NCI-H460 (cell line): ENCODE results near the gene HELZ2. TPM values are rescaled to one million over a fixed set of nuclear protein-coding genes. Genes with fewer than 3 reads are reported as not detected.
A peak's percentile ranks its signal among the peaks of the same experiment; 100 is the strongest.

ENCODE experiments used
- DNase-seq: peaks from one replicate; pipeline ENCODE4 v3.0.0-alpha.2; 2016; ENCODE audit warnings: low read depth; ENCODE audit errors: extremely low read depth
- total RNA-seq: library from RNA; depleted of rRNA; stranded (reverse); fragments of >200 nt; shearing (Covaris generic); gene quantifications from 2 replicates; pipeline ENCODE4 v1.2.3, GENCODE V29; 2014

The HELZ2 gene
- total RNA-seq, 1 experiment from 2014 or later, result 10.1 TPM

DNA sequence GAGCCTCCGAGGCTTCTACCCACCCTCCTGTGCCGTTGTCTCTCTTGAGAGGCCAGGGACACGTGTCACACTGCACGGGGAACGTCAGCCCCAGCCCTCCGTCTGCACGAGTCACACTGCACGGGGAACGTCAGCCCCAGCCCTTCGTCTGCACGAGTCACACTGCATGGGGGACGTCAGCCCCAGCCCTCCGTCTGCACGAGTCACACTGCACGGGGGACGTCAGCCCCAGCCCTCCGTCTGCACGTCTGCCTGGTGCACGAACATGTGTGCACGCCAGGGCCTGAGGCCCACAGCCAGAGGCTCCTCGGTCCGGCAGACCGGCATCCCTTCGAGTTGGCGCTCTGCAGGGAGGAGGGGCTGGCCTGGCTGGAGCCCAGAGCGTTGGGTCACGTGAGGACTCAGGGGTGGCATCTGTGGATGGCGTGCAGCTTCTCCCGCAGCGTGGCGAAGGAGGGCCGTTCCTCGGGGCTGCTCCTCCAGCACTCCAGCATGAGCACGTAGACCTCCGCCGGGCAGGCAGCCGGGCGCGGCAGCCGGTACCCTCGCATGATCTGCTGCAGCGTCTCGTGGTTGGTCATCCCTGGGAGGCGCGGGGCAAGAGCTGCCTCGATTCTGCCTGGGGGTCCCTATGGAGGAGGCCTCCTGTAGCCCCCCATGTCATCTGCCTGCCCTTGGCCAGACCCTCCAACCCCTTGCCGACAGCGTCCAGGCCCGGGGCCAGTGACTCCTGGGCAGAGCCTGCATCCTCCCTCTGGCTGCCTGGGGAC is 33.4 kb downstream of the HELZ2 start:
- no peak for DNase-seq

DNA sequence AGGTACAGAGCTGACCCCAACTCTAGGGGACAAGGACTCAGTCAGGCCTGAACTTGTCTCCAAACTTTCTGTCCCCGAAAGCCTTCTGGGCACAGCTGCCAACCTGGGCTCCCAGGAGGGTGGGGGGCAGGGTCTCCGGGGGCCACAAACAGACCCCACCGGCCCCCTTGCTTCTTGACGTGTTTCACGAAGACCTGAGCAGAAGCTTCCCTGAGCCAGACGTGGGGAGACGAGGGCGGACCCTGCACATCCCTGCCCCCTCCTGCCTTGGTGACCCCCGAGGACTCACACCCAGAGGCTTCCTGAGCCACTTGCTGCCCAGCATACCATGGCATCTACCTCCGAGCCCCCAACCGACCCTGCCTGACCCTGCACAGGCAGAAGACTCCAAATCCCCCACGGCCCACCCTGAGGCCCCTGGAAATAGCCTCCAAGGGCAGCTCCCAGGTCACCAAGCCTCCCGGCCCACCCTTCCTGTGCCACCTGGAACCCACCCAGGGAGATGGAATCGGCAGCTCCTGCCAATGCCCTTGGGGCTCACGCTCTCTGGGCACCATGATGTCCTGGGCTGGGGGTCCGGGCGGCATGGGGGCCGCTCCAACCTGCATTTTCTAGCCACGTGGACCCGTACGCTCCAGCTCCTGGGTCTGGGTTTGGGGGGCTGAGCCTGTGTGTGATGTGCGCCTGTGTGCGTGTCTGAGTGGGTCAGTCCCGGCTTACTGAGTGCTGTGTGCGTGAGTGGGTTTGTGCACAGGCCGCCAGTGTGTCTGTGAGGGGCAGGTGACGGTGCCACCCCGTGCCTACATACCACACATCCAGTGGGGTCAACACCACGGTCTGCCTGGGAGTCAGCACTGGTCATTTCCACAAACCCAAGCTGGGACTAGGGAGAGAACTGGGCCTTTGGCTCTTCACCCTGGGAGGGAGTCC is 34.3 kb downstream of the HELZ2 start:
- no peak for DNase-seq

DNA sequence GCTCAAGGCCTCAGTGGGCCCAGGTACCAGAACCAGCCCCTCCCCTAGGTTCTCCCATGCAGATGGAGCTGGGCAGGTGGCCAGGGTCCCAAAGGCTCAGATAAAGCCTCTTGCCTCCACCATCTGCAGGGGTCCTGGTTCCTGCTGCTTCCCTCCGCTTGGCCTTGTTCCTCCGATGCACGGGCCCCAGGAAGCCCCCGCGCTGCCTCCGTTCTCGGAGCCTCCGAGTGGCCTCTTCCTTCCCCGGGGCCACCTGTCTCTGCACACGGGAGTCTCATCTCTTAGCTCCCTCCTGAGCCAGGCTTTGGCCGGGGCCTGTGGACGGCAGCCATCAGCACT is 35.0 kb downstream of the HELZ2 start:
- DNase-seq, result no peak

DNA sequence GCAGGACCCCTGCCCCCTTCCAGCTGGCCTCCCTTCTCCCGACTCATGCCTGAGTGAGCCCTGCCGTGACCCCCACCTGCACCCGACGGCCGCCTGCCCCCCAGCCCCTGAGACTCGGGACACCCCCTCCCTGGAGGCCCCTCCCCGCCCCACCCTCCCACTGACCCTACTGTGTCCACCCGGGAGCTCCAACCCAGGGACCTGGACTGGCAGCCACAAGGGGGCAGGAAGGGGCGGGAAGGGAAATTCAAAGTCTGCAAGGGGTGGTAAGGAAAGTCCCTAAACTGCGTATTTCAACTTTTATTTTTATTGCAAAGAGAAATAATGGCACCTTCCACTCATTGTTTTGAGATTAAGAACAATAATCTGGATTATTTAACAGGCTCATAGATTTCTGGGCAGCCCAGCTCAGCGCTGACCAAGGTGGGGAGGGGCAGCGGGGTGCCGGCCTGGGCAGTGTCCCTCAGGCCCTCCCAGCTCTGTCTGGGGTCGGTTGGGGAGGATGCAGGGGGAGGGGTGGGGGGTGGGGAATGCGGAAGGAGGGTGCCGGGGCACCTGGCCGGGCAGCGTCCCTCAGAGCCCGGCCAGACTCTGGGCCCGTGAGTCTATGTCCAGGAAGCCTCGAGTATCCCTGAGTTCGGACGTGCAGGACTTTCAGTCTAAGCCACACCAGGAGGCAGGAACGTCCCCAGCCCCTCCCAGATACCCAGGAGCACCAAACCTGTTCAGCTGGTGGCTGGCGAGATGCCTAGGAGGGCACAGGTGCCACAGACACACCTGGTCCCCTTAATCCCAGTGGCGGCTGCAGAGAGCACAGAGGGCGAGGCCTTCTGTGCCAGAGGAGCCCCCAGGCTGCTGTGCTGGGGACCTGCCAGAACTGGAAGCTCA is 35.6 kb downstream of the HELZ2 start:
- DNase-seq, result peak; percentile 46

DNA sequence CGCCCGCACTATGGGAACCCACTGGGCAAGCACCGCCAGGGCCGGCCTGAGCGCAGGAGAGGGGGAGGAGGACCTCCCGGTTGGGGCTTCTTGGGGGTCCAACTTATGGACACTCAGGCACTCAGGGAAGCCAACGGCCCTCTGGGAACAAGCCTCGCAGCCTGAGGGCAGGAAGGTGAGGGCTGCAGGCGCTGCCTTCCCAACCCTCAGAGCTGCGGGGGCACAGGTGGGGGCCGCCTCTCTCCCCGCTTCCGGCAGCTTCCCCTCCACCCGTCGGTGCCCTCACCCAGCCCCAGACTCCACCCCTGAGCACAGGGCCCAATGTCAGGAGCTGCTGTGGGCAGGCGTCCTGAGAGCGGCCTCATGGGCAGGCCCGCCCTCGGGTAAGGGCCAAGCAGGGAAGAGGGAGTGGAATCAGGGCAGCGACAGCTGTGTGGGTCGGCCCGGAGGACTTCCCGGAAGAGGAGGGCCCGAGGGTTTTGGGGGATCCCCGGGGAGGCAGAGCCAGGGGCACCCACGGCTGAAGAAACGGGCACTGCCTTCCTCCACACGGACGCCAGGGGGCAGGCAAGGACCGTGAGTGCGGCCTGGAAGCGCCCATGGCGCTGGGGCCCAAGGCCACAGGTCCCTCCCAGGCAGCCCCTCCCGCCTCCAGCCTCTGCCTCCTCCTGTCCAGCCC is 36.4 kb downstream of the HELZ2 start:
- DNase-seq, result peak; percentile 96

DNA sequence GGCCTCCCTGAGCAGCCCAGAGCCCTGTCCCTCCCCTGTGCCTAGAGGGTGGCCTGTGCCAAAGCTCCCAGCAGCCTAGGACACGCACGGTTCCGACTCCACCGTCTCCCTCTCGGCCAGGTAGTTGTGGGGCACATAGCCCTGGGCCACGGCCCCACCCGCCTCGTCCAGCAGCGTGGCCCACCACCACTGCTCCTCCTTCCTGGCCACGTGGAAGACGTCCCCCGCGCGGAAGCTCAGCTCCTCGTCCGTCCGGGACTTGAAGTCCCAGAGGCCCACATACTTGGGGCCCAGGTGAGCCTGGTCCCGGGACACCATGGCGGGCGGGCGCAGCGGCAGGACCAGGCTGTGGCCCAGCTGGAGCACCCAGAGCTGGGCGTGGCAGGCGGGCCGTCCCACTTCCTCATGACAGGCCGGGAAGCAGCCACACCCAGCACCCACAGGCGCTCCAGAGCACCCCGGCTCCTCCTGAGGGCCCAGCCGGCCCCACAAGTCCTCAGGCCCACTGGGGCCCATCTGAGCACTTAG is 37.0 kb downstream of the HELZ2 start, which contains the start of gene PTK6:
Gene PTK6 (minus strand): TSS at position 380 of the 528 bp plus-strand sequence. CDS start 62 bp downstream, at position 318.
- peak; percentile 60 for DNase-seq

DNA sequence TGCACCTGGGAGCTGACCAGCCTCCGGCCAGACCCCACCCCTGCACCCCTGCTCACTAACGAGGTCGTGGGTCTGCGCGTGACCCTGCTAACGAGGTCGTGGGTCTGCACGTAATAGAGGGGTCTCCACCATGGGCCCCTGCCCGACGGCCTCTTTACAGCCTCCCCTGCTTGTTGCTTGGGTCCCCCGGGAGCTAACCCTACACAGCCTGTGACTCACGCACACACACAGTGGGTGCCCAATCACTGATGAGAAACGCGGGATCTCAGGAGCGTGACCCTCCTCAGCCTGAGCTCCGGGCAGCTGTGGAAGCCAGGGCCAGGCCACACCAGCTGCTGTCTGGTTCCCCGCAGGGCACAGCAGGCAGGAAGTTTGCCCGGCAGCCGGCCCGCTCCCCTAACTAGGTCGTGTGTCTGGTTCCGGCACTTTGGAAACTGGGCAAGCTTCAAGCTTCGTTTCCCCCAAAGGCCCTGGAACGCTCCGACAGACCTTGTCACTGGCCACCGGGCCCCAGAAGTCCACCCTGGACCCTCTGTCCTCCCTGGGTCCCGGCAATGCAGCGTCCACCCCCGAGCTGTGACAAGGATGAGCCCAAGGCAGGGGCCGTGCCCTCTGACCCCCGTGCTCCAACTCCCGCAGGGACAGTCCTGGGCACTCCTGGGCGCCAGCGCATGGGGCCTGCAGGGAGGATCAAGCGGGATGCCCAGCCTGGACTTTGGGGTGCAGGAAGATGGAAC is 37.6 kb downstream of the HELZ2 start:
- DNase-seq, result peak; percentile 34

DNA sequence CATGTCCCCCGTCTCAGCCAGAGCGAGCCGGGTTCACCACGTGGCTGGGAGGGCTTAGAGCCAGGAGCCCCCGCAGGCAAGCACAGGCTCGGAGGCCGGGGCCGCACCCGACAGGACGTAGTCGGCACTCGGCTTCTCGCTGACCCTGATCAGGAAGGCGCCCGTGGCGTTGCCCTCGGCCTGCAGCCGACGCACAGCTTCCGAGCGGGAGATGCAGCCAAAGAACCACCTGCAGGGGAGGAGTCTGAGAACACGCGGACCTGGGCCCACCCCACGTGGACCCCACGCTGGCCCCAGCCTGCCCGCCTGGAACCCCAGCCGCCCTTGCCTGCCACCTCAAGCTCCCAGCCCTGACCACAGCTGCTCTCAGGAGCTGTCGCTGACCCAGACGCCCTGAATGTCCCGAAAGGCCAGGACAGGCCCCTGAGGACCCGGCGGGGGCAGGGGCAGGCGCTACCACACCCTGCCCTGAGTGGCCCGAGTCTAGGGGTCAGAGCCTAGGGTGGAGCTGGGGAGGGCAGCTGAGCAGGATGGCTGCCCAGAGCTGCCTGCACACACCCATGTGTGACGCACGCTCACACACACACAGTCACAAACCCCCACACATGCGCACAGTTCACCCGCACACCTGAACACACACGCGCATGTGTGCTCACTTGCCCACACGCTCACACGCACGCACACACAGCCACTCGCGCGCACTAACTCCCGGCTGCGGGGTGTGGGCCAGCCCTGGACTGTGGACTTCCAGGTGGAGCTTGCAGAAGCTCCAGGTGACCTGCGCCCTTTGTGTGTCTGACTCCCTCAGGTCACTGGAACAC is 39.0 kb downstream of the HELZ2 start:
- no peak for DNase-seq

DNA sequence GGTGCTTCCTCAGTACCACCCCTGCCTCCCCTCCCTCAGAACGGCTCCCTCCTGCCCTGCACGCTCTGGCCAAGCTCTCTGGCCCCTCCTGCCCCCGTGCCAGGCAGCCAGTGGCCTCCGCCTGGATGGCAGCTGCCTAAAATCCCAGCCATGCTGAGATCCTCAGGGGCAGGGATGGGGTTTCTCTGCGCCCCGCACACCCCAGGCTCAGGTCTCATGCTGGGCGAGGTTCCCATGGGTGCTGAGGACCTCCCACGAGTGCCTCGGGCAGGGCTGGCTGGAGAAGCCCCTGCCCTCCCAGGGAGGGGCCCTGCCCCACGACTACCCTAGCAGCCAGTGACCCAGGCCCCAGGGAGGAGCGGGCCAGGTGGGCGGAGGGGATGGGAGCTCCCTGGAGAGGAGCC is 39.6 kb downstream of the HELZ2 start:
- no peak for DNase-seq

DNA sequence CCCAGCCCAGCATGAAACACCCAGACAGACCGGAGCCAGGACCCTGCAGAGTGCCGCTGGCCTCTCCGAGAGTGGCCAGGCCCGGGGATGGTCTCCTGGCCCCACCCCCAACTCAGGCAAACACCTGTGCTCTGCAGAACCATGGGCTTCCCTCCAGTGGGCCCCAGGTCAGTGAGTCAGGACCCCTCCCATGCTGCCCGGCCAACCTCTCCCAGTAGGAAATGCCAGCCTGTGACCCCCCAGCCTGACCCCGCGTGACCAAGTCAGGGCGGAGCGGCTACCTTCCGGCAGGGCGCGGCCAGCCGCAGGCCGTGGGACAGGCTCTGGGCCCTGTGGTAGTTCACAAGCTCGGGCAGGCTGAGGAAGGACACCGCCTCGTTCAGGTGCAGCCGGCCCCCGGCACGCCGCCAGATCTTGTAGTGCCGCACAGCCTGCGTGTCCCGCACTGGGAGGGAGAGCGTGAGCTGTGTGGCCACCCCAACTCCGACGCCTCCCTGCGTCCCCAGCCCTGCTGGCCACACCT is 40.1 kb downstream of the HELZ2 start:
- no peak for DNase-seq

DNA sequence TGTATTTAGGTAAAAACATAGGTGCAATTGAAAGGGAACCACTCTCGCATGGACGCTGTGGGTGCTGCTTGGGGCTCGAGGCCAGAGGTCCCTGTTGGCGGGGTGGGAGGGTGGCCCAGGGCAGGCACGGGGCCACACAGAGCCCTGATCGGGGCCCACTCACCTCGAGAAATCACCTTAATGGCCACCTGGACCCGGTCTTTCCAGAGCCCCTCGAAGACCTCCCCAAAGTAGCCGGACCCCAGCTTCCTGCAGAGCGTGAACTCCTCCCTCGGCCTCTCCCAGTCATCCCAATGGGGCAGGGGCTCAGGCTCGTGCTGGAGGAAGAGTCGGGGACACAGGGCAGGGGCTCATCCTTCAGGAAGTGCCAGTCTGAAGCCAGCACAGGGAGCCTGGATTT is 40.7 kb downstream of the HELZ2 start:
- DNase-seq, result no peak

DNA sequence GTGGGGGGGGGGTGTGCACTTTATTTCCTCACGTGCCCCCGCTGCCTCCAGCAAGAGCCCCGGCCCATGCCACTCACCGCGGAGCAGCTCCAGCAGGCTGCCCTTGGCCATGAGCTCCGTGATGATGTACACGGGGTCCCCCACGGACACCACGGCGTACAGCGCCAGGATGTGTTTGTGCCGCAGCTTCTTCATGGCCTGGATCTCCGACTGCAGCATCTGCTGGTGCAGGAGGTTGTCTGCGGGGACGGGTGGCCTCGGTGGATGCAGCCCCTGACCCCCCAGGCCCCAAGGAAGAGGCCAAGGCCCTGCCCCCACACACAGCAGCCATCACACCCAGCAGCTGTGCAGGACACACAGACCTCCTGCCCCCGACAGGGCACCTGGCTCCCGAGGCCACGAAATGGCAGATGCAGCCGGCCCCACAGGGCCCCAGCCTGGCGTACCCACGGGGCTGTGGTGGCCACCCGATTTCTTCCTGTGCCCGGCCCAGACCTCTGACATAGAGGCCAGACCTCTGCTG is 41.5 kb downstream of the HELZ2 start:
- DNase-seq, result no peak

DNA sequence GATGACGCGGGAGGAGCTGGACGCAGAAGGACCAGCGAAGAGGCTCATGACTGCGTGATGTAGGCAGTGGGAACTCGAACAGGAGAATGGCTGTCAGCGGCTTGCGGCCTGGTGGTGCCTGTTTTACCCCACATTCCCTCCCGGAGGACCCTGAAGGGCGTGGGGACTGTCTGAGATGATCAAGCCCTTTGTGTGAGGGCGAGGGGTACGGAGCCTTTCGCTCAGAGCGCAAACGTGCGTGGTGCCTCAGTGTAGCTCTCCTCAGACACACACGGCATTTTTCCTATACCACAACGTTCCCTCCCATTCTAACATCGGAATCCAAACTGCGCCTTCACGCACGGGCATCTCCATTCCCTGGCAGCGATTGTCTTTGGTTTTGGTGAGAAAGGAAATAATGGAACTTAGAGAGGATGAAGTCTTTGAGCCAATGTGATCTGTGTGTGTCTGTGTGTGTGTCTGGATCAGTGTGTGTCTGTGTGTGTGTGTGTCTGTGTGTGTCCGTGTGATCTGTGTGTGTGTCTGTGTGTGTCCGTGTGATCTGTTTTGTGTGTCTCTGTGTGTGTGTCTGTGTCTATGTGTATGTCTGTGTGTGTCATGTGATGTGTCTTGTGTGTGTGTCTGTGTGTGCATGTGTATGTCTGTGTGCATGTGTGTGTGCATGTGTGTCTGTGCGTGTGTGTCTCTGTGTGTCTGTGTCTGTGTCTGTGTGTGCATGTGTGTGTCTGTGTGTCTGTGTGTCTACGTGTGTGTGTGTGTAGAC is 42.2 kb downstream of the HELZ2 start:
- no peak for DNase-seq

DNA sequence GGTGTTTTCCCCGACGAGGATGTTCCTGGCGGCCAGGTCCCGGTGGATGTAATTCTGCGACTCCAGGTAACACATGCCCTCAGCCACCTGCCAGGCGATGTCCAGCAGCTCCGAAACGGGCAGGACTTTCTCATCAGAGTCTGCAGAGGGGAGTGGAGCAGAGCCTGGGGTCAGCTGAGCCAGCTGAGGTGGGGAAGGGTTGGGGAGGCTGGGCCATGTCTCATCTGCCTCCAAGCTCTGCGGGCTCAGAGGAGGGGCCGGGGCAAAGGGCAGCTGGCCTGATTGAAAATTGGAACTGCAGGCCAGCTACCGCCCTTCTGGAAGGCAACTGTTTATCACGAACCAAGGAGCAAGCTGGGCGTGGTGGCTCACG is 43.3 kb downstream of the HELZ2 start:
- no peak for DNase-seq

DNA sequence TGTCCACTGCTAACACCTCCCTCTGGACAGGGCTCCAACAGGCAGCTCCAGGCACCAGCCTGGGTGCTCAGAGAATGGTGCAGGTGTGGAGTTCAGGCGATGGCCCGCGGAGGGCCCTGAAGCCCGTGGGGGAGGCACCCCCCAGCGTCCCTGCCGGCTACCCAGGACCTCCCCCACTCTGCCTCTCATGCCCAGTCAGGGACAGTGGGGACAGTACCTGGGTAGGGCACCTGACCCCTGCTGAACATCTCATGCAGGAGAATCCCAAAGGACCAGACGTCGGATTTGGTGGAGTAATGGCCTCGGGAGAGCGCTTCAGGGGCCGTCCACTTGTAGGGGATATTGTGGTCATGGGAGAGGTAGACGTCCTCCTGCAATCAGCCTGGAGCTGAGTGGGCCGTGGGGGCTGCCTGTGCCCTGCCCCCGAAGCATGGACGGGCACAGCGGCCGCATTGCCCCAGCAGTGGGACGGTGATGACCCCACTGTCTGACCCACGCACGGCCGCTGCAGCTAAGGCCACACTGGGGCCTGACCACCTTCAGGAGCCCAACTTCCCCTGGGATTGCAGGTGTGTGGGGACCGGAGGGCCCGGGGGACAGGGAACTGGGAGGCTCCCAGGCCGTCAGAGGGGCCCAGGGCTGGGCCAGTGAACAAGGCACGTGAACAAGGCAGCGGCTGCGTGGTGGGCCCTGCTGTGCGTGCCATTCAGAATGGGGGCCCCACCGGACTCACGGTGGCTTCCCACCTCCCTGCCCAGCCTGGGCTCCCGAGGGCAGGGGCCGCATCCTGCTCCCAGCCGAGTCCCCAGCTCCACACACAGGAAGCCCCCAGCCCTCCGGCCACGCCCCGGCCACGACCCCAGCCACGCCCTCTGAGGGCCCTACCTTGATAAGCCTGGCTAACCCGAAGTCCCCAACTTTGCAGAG is 43.9 kb downstream of the HELZ2 start:
- no peak for DNase-seq

DNA sequence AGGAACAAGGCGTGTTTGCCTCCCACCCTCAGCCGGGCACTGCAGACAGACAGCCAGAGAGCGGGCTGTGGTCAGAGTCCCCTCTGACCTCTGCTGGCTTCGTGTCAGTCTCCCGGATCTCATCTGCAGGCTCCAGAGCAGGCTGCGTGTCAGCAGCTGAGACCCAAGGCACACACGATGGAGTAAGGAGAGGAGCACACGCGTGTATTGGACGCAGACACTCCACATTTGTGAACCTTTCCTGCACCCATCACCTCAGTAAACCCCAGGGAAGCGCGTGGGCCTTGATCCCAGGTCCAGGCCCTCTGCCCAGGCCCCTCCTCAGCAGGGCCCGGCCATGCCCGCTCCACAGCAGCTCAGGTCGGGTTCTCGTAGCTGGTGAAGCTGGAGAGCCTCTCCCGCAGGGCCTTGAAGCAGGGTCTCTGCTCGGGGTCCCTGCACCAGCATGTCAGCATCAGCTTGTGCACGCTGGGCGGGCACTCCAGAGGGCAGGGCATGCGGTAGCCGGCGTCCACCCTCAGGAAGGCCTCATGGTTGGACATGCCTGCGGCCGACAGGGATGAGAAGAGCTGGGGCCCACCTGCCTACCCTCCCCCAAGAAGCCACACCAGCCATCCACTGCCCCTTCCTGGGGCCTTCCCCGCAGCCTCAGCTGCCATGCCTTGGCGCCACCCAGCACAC is 44.7 kb downstream of the HELZ2 start:
- DNase-seq, result no peak
